ENCODE results near the gene ZNF318. TPM values are rescaled to one million over a fixed set of nuclear protein-coding genes. Genes with fewer than 3 reads are reported as not detected.

The ZNF318 gene
- total RNA-seq, 4 donors from 2014 or later: 3.8 to 38.0 (median 24.0) TPM

GRCh38 chr6:43311666-43312065, 57.8 kb downstream of the ZNF318 start:
- no peak overlapping the region for H3K27ac ChIP-seq
- no peak overlapping the region for H3K4me3 ChIP-seq
- no peaks in the 10 kb centered on the region for H3K36me3 ChIP-seq
- intact Hi-C loops (cut with DNase I; ENCODE audit: low total_unique reads): no loop called here
- H3K27me3 ChIP-seq: no peaks in the 10 kb centered on the region
- no peak for DNase-seq
- TF ChIP-seq CTCF (IDR thresholded peaks at IDR 0.05) (no peak), POLR2A (IDR thresholded peaks at IDR 0.05) (no peak)
- H3K4me1 ChIP-seq: peaks cover 0 to 5% of the 10 kb centered on the region in 2 donors
- no peaks in the 10 kb centered on the region for H3K9me3 ChIP-seq

GRCh38 chr6:43310624-43311023, 58.8 kb downstream of the ZNF318 start:
- no peaks in the 10 kb centered on the region for H3K27me3 ChIP-seq
- intact Hi-C loops (cut with DNase I; ENCODE audit: low total_unique reads): no loop called here
- DNase-seq: no peak
- TF ChIP-seq POLR2A (IDR thresholded peaks at IDR 0.05) (no peak), CTCF (IDR thresholded peaks at IDR 0.05) (no peak)
- H3K4me1 ChIP-seq: peaks cover 0 to 5% of the 10 kb centered on the region in 2 donors
- H3K36me3 ChIP-seq: no peaks in the 10 kb centered on the region
- no peak overlapping the region for H3K27ac ChIP-seq
- H3K4me3 ChIP-seq: no peak overlapping the region
- no peaks in the 10 kb centered on the region for H3K9me3 ChIP-seq

GRCh38 chr6:43310134-43310533, 59.3 kb downstream of the ZNF318 start:
- peaks cover 0 to 5% of the 10 kb centered on the region in 2 donors for H3K4me1 ChIP-seq
- intact Hi-C loops (cut with DNase I; ENCODE audit: low total_unique reads): no loop called here
- no peaks in the 10 kb centered on the region for H3K27me3 ChIP-seq
- no peak overlapping the region for H3K4me3 ChIP-seq
- H3K36me3 ChIP-seq: no peaks in the 10 kb centered on the region
- H3K9me3 ChIP-seq: no peaks in the 10 kb centered on the region
- no peak for DNase-seq
- no peak for TF ChIP-seq CTCF (IDR thresholded peaks at IDR 0.05)
- no peak for TF ChIP-seq POLR2A (IDR thresholded peaks at IDR 0.05)
- no peak overlapping the region for H3K27ac ChIP-seq

GRCh38 chr6:43308990-43309477, 60.4 kb downstream of the ZNF318 start:
- peaks cover 0 to 5% of the 10 kb centered on the region in 2 donors for H3K4me1 ChIP-seq
- no peak overlapping the region for H3K27ac ChIP-seq
- TF ChIP-seq POLR2A (IDR thresholded peaks at IDR 0.05) (no peak), CTCF (IDR thresholded peaks at IDR 0.05) (no peak)
- H3K36me3 ChIP-seq: no peaks in the 10 kb centered on the region
- H3K9me3 ChIP-seq: no peaks in the 10 kb centered on the region
- no peaks in the 10 kb centered on the region for H3K27me3 ChIP-seq
- intact Hi-C loops (cut with DNase I; ENCODE audit: low total_unique reads): no loop called here
- DNase-seq: no peak
- H3K4me3 ChIP-seq: no peak overlapping the region

- peak; percentile 28 to 35 for DNase-seq
- Histone ChIP-seq H3K36me3 (no peaks in the 10 kb centered on the region), H3K4me1 (peaks cover 0 to 5% of the 10 kb centered on the region in 2 donors), H3K27me3 (no peaks in the 10 kb centered on the region), H3K4me3 (peak within 1 kb of the TSS; percentile 0 to 19), H3K27ac (no peak within 1 kb of the TSS), H3K9me3 (no peaks in the 10 kb centered on the region)
- intact Hi-C loops (cut with DNase I; ENCODE audit: low total_unique reads): no loop called here
- TF ChIP-seq POLR2A (IDR thresholded peaks at IDR 0.05) (no peak), CTCF (IDR thresholded peaks at IDR 0.05) (no peak)
Observed at GRCh38 chr6:43308101-43308989, 61.1 kb downstream of the ZNF318 start, which contains the start of gene CRIP3. CRIP3 (minus strand) TSS chr6:43308826; CDS start chr6:43308792, 34 bp downstream.
